IMR-90 (cell line): Measurements from ENCODE around the gene MRPL28. TPM values are rescaled to one million over a fixed set of nuclear protein-coding genes. Genes with fewer than 3 reads are reported as not detected.

Experiments
- ATAC-seq: fragments of 200-7000 bp; cut with Tn5 transposase; 2 replicates; pipeline ENCODE4 v1.9.1; 2020; ENCODE audit warnings: low read depth, mild to moderate bottlenecking, moderate library complexity
- BruUV-seq: library from RNA; stranded (reverse); fragments of 400-500 nt; replicated peaks from 2 replicates; lab custom pipeline; 2021; lab: Mats Ljungman, UMichigan
- CTCF ChIA-PET: fragments of 300-600 bp; formaldehyde crosslinking; extraction: SDS; loops from one replicate; lab custom pipeline; 2021; ENCODE audit warnings: antibody characterized with exemption; lab: Yijun Ruan, JAX
- POLR2A ChIA-PET: fragments of 300-600 bp; sonication (Branson Sonifier 250); formaldehyde crosslinking; loops from one replicate; lab custom pipeline; 2022; ENCODE audit warnings: antibody characterized with exemption; ENCODE audit not compliant: unreplicated experiment; lab: Charles Lee
- DNase-seq: peaks from one replicate; pipeline ENCODE4 v3.0.0; 2013
- H2AFZ ChIP-seq: replicated peaks from 2 replicates; pipeline ENCODE3; 2013; ENCODE audit warnings: low read length, mild to moderate bottlenecking; ENCODE audit not compliant: poor library complexity
- H2AK5ac ChIP-seq: 2 replicates; pipeline ENCODE4 v1.6.1; 2013; ENCODE audit warnings: low read depth, low read length, inconsistent platforms
- H2AK9ac ChIP-seq: replicated peaks from 2 replicates; pipeline ENCODE3; 2013; ENCODE audit warnings: mild to moderate bottlenecking, low read depth, low read length, moderate library complexity; ENCODE audit not compliant: poor library complexity
- H2BK120ac ChIP-seq: 2 replicates; pipeline ENCODE4 v1.6.1; 2013; ENCODE audit warnings: low read depth, low read length, inconsistent platforms
- H2BK15ac ChIP-seq: 3 replicates; pipeline ENCODE4 v1.6.1; 2013; ENCODE audit warnings: low read depth, low read length, inconsistent platforms
- H2BK20ac ChIP-seq: 2 replicates; pipeline ENCODE4 v1.6.1; 2013; ENCODE audit warnings: low read depth, mild to moderate bottlenecking, inconsistent platforms, low read length, moderate library complexity
- H2BK5ac ChIP-seq: 2 replicates; pipeline ENCODE4 v1.6.1; 2013; ENCODE audit warnings: mild to moderate bottlenecking, low read depth, low read length, inconsistent platforms; ENCODE audit not compliant: poor library complexity, severe bottlenecking
- H3K14ac ChIP-seq: replicated peaks from 2 replicates; pipeline ENCODE4 v1.6.1; 2013; ENCODE audit warnings: low read depth, low read length, inconsistent platforms
- H3K18ac ChIP-seq: 2 replicates; pipeline ENCODE4 v1.6.1; 2013; ENCODE audit warnings: low read depth, low read length, control low read depth
- H3K23ac ChIP-seq: 2 replicates; pipeline ENCODE4 v1.6.1; 2013; ENCODE audit warnings: low read depth, low read length, inconsistent platforms
- H3K27ac ChIP-seq: 2 replicates; pipeline ENCODE4 v1.5.1; 2013; ENCODE audit warnings: mild to moderate bottlenecking, control low read depth, low read length; ENCODE audit not compliant: insufficient read depth
- H3K27me3 ChIP-seq: 2 replicates; pipeline ENCODE4 v1.6.1; 2013; ENCODE audit warnings: low read length; ENCODE audit not compliant: control insufficient read depth, insufficient read depth
- H3K36me3 ChIP-seq: 2 replicates; pipeline ENCODE4 v1.6.1; 2013; ENCODE audit warnings: low read length, mixed read lengths; ENCODE audit not compliant: control insufficient read depth, insufficient read depth
- H3K4ac ChIP-seq: 2 replicates; pipeline ENCODE4 v1.6.1; 2013; ENCODE audit warnings: low read depth, low read length, inconsistent platforms
- H3K4me1 ChIP-seq: 2 replicates; pipeline ENCODE4 v1.6.1; 2013; ENCODE audit warnings: low read length, mixed read lengths; ENCODE audit not compliant: control insufficient read depth, insufficient read depth
- H3K4me2 ChIP-seq: 2 replicates; pipeline ENCODE4 v1.6.1; 2013; ENCODE audit warnings: low read depth, mild to moderate bottlenecking, control low read depth, low read length, moderate library complexity
- H3K4me3 ChIP-seq: 2 replicates; pipeline ENCODE4 v1.5.1; 2013; ENCODE audit warnings: low read depth, mild to moderate bottlenecking, control low read depth, low read length, moderate library complexity; ENCODE audit not compliant: insufficient read depth
- H3K56ac ChIP-seq: 2 replicates; pipeline ENCODE4 v1.6.1; 2013; ENCODE audit warnings: low read length, inconsistent platforms; ENCODE audit not compliant: insufficient read depth; ENCODE audit errors: extremely low read depth
- H3K79me1 ChIP-seq, 2 experiments: 2 replicates each; pipeline ENCODE4 v1.6.1; 2013; ENCODE audit warnings: low read length in 2 of 2, inconsistent platforms in 1 of 2, low read depth in 1 of 2
- H3K9ac ChIP-seq: 2 replicates; pipeline ENCODE4 v1.6.1; 2013; ENCODE audit warnings: low read depth, low read length, control low read depth
- H3K9me1 ChIP-seq: 2 replicates; pipeline ENCODE4 v1.6.1; 2013; ENCODE audit warnings: low read length, inconsistent platforms; ENCODE audit not compliant: insufficient read depth
- H3K9me3 ChIP-seq: 2 replicates; pipeline ENCODE4 v1.6.1; 2013; ENCODE audit warnings: low read length; ENCODE audit not compliant: control insufficient read depth, insufficient read depth
- H4K20me1 ChIP-seq: 2 replicates; pipeline ENCODE4 v1.6.1; 2013; ENCODE audit warnings: low read length, inconsistent platforms; ENCODE audit not compliant: insufficient read depth
- H4K5ac ChIP-seq: 2 replicates; pipeline ENCODE4 v1.6.1; 2013; ENCODE audit warnings: mild to moderate bottlenecking, low read depth, low read length, control low read depth
- H4K8ac ChIP-seq, 2 experiments: 2 replicates each; pipeline ENCODE4 v1.6.1; 2013; ENCODE audit warnings: low read depth in 2 of 2, low read length in 2 of 2, control low read depth in 1 of 2, inconsistent platforms in 1 of 2
- H4K91ac ChIP-seq: 2 replicates; pipeline ENCODE4 v1.6.1; 2013; ENCODE audit warnings: low read depth, low read length, inconsistent platforms; ENCODE audit not compliant: insufficient read depth
- BHLHE40 ChIP-seq: fragments of 150-350 bp; IDR thresholded peaks from 2 replicates; pipeline ENCODE4 v1.6.1; 2016; ENCODE audit warnings: mild to moderate bottlenecking, low read depth, low read length
- CEBPB ChIP-seq: IDR thresholded peaks from 2 replicates; pipeline ENCODE4 v1.6.1; 2012; ENCODE audit warnings: low read depth, low read length, improper control_type of control experiment
- CHD1 ChIP-seq: IDR thresholded peaks from 2 replicates; pipeline ENCODE4 v1.6.1; 2012; ENCODE audit warnings: low read depth, low read length, improper control_type of control experiment
- FOS ChIP-seq: fragments of 150-350 bp; IDR thresholded peaks from 2 replicates; pipeline ENCODE4 v1.6.1; 2016; ENCODE audit warnings: low read depth, low read length
- MAFK ChIP-seq: IDR thresholded peaks from 2 replicates; pipeline ENCODE4 v1.6.1; 2012; ENCODE audit warnings: low read depth, low read length, improper control_type of control experiment
- MAZ ChIP-seq: IDR thresholded peaks from 2 replicates; pipeline ENCODE4 v1.6.1; 2012; ENCODE audit warnings: low read depth, mild to moderate bottlenecking, low read length, improper control_type of control experiment, moderate library complexity, borderline replicate concordance
- MXI1 ChIP-seq: IDR thresholded peaks from 2 replicates; pipeline ENCODE4 v1.6.1; 2012; ENCODE audit warnings: low read depth, mild to moderate bottlenecking, low read length, moderate library complexity, borderline replicate concordance
- NFE2L2 ChIP-seq: fragments of 150-350 bp; IDR thresholded peaks from 2 replicates; pipeline ENCODE4 v1.6.1; 2016; ENCODE audit warnings: low read depth, mild to moderate bottlenecking, low read length
- POLR2A ChIP-seq: IDR thresholded peaks from 2 replicates; pipeline ENCODE4 v1.6.1; 2012; ENCODE audit warnings: mild to moderate bottlenecking, low read depth, low read length
- RAD21 ChIP-seq: IDR thresholded peaks from 2 replicates; pipeline ENCODE4 v1.6.1; 2012; ENCODE audit warnings: low read length, improper control_type of control experiment
- RCOR1 ChIP-seq: IDR thresholded peaks from 2 replicates; pipeline ENCODE4 v1.6.1; 2012; ENCODE audit warnings: mild to moderate bottlenecking, low read length, improper control_type of control experiment; ENCODE audit not compliant: insufficient replicate concordance
- RFX5 ChIP-seq: IDR thresholded peaks from 2 replicates; pipeline ENCODE4 v1.8.0; 2012; ENCODE audit warnings: low read depth, mild to moderate bottlenecking, low read length, moderate library complexity
- SMC3 ChIP-seq: fragments of 150-350 bp; IDR thresholded peaks from 2 replicates; pipeline ENCODE4 v1.6.1; 2016; ENCODE audit warnings: low read depth, mild to moderate bottlenecking, antibody characterized with exemption, low read length, moderate library complexity
- WGBS, 2 experiments: methylation state at CpG; one replicate each; pipeline versions ENCODE4 v1.1.5 to v1.1.7; 2013; ENCODE audit warnings: missing lambda C conversion rate in 2 of 2; ENCODE audit not compliant: insufficient read length in 1 of 2; ENCODE audit errors: extremely low coverage in 2 of 2; 5-methylcytosine and 5-hydroxymethylcytosine counted together
- dilution Hi-C: fragments of 300-500 bp; cut with HindIII; formaldehyde crosslinking; loops from one replicate; pipeline ENCODE4 v1.14.3; 2018; ENCODE audit warnings: low sequenced_read_pairs; ENCODE audit not compliant: unreplicated experiment
- in situ Hi-C: fragments of 300-500 bp; cut with MboI; formaldehyde crosslinking; loops from 3 replicates; pipeline ENCODE4 v1.14.3; 2019; ENCODE audit warnings: low sequenced_read_pairs, inconsistent platforms, mixed read lengths
- intact Hi-C: fragments of 100-400 bp; cut with micrococcal nuclease; formaldehyde crosslinking; loops from 2 replicates; pipeline ENCODE4 v1.10.0; 2022
- polyA plus RNA-seq, 3 experiments: library from polyadenylated mRNA; depleted of rRNA; stranded (reverse); fragments of >200 nt; gene quantifications; 2 replicates each; pipeline ENCODE4 v1.2.3, GENCODE V29; 2012; ENCODE audit warnings: low replicate concordance in 1 of 3
- total RNA-seq: library from RNA; depleted of rRNA; stranded (reverse); fragments of >200 nt; gene quantifications from 2 replicates; pipeline ENCODE4 v1.2.3, GENCODE V29; 2012
- TF ChIP-seq, protein P1 (sequence below): fragments of 150-350 bp; IDR thresholded peaks from 2 replicates; pipeline ENCODE4 v1.6.1; 2016; ENCODE audit warnings: low read depth, mild to moderate bottlenecking, low read length, moderate library complexity, borderline replicate concordance
- TF ChIP-seq, protein P2 (sequence below): conservative IDR thresholded peaks from 2 replicates; pipeline ENCODE4 v1.5.1; 2012; ENCODE audit warnings: mild to moderate bottlenecking, low read depth, low read length, improper control_type of control experiment
- TF ChIP-seq, protein P3 (sequence below): fragments of 150-350 bp; IDR thresholded peaks from 2 replicates; pipeline ENCODE4 v1.6.1; 2017; ENCODE audit warnings: mild to moderate bottlenecking, antibody characterized with exemption, low read length, low read depth

The MRPL28 gene
- total and polyA plus RNA-seq, 2 of the 4 experiments (the other 2 are of a cell fraction): 104 to 181 TPM

DNA sequence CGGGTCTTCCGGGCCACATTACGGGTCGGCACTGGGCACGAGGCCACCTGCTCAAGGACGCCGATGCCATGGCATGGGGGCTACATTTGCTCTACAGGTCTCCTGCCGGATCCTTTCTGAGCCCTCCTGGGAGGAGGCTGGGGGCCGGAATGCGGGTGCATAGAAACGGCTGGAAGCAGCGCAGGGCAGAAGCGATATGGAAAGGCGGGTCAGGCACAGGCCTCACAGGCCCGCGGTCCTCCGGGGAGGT is 46.2 kb downstream of the MRPL28 start:
- POLR2A ChIA-PET: no interaction called here
- in situ Hi-C loops: no loop called here
- 86% methylated on average over 17 of the region's 17 CpGs; no CpG with 5 or more reads in 1 of the 2 experiments for WGBS, 2 experiments

More for the DNA sequence above, 46.2 kb downstream of the MRPL28 start:
- H3K4ac ChIP-seq: no peak overlapping the region
- H3K4me3 ChIP-seq: no peak overlapping the region
- H3K9ac ChIP-seq: no peak overlapping the region
- peaks cover 85% of the 10 kb centered on the region for H4K20me1 ChIP-seq
- no peak overlapping the region for H2BK5ac ChIP-seq
- no peak overlapping the region for H2AK5ac ChIP-seq
- H3K9me3 ChIP-seq: no peaks in the 10 kb centered on the region
- H3K79me1 ChIP-seq: peaks cover 33 to 73% of the 10 kb centered on the region in 2 experiments
- ATAC-seq (no peak), DNase-seq (no peak)
- peaks cover 4% of the 10 kb centered on the region for H3K36me3 ChIP-seq
- H4K8ac ChIP-seq: no peak overlapping the region
- dilution Hi-C loops: no loop called here
- H3K23ac ChIP-seq: no peak overlapping the region
- CTCF ChIA-PET: no interaction called here
- no peak overlapping the region for H2BK120ac ChIP-seq
- H4K91ac ChIP-seq: no peak overlapping the region
- H3K9me1 ChIP-seq: peaks cover 26% of the 10 kb centered on the region
- TF ChIP-seq, protein P1, sequence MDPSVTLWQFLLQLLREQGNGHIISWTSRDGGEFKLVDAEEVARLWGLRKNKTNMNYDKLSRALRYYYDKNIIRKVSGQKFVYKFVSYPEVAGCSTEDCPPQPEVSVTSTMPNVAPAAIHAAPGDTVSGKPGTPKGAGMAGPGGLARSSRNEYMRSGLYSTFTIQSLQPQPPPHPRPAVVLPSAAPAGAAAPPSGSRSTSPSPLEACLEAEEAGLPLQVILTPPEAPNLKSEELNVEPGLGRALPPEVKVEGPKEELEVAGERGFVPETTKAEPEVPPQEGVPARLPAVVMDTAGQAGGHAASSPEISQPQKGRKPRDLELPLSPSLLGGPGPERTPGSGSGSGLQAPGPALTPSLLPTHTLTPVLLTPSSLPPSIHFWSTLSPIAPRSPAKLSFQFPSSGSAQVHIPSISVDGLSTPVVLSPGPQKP: no peak
- TF ChIP-seq SMC3: no peak
- TF ChIP-seq MXI1: no peak
- TF ChIP-seq MAZ: no peak
- TF ChIP-seq RAD21: no peak
- TF ChIP-seq RCOR1: no peak
- TF ChIP-seq CEBPB: no peak
- TF ChIP-seq BHLHE40: no peak
- TF ChIP-seq FOS: no peak
- TF ChIP-seq POLR2A: no peak
- TF ChIP-seq NFE2L2: no peak
- no peak for TF ChIP-seq MAFK
- TF ChIP-seq, protein P2, sequence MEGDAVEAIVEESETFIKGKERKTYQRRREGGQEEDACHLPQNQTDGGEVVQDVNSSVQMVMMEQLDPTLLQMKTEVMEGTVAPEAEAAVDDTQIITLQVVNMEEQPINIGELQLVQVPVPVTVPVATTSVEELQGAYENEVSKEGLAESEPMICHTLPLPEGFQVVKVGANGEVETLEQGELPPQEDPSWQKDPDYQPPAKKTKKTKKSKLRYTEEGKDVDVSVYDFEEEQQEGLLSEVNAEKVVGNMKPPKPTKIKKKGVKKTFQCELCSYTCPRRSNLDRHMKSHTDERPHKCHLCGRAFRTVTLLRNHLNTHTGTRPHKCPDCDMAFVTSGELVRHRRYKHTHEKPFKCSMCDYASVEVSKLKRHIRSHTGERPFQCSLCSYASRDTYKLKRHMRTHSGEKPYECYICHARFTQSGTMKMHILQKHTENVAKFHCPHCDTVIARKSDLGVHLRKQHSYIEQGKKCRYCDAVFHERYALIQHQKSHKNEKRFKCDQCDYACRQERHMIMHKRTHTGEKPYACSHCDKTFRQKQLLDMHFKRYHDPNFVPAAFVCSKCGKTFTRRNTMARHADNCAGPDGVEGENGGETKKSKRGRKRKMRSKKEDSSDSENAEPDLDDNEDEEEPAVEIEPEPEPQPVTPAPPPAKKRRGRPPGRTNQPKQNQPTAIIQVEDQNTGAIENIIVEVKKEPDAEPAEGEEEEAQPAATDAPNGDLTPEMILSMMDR: no peak
- TF ChIP-seq CHD1: no peak
- TF ChIP-seq RFX5: no peak
- TF ChIP-seq, protein P3, sequence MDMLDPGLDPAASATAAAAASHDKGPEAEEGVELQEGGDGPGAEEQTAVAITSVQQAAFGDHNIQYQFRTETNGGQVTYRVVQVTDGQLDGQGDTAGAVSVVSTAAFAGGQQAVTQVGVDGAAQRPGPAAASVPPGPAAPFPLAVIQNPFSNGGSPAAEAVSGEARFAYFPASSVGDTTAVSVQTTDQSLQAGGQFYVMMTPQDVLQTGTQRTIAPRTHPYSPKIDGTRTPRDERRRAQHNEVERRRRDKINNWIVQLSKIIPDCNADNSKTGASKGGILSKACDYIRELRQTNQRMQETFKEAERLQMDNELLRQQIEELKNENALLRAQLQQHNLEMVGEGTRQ: no peak
- no TSS peak for BruUV-seq
- no peaks in the 10 kb centered on the region for H3K27me3 ChIP-seq
- no peak overlapping the region for H3K4me2 ChIP-seq
- H3K27ac ChIP-seq: no peak overlapping the region
- H3K14ac ChIP-seq: no peak overlapping the region
- H4K5ac ChIP-seq: no peak overlapping the region
- no peak overlapping the region for H2AK9ac ChIP-seq
- H2BK15ac ChIP-seq: no peak overlapping the region
- intact Hi-C loops: no loop called here
- no peak overlapping the region for H3K18ac ChIP-seq
- no peak overlapping the region for H2BK20ac ChIP-seq
- no peak overlapping the region for H3K56ac ChIP-seq
- H3K4me1 ChIP-seq: peaks cover 9% of the 10 kb centered on the region
- no peak overlapping the region for H2AFZ ChIP-seq
